Measurements from ENCODE around the gene AHRR.

The AHRR gene

GRCh38 chr5:326109-326508 is 4.6 kb downstream of the AHRR start:
- POLR2A ChIA-PET (ENCODE audit: low non-redundant PET): no interaction called here
- no peak for DNase-seq (ENCODE audit: low spot score)
- CTCF ChIA-PET: no interaction called here
- no peak for TF ChIP-seq CTCF (conservative IDR thresholded peaks at IDR 0.05; ENCODE audit: low read depth)
- no peak overlapping the region; the same call in 1 of the 2 replicates for H3K27ac ChIP-seq

- H3K27ac ChIP-seq: no peak overlapping the region
- CTCF ChIA-PET: interaction anchor here (0.6 kb wide), 1 partner anchor 46 kb away, joined by 3 read pairs; no protein-coding TSS in a partner anchor
- no peak for DNase-seq (ENCODE audit: low spot score)
- POLR2A ChIA-PET (ENCODE audit: low non-redundant PET): no interaction called here
- TF ChIP-seq CTCF (conservative IDR thresholded peaks at IDR 0.05; ENCODE audit: low read depth): no peak
Observed at GRCh38 chr5:329121-329735, 7.7 kb downstream of the AHRR start.

- ChIA-PET POLR2A (ENCODE audit: low non-redundant PET) (no interaction called here), CTCF (no interaction called here)
- no peak for TF ChIP-seq CTCF (conservative IDR thresholded peaks at IDR 0.05; ENCODE audit: low read depth)
- H3K27ac ChIP-seq: no peak overlapping the region
- no peak for DNase-seq (ENCODE audit: low spot score)
Observed at GRCh38 chr5:329768-330167, 8.3 kb downstream of the AHRR start.

- POLR2A ChIA-PET (ENCODE audit: low non-redundant PET): no interaction called here
- no peak for TF ChIP-seq CTCF (conservative IDR thresholded peaks at IDR 0.05; ENCODE audit: low read depth)
- H3K27ac ChIP-seq: no peak overlapping the region
- no peak for DNase-seq (ENCODE audit: low spot score)
- CTCF ChIA-PET: no interaction called here
Observed at GRCh38 chr5:332843-333242, 11.3 kb downstream of the AHRR start.

GRCh38 chr5:333945-334344 is 12.4 kb downstream of the AHRR start:
- CTCF ChIA-PET: no interaction called here
- DNase-seq (ENCODE audit: low spot score): no peak
- H3K27ac ChIP-seq: no peak overlapping the region
- POLR2A ChIA-PET (ENCODE audit: low non-redundant PET): no interaction called here
- no peak for TF ChIP-seq CTCF (conservative IDR thresholded peaks at IDR 0.05; ENCODE audit: low read depth)

- no peak for TF ChIP-seq CTCF (conservative IDR thresholded peaks at IDR 0.05; ENCODE audit: low read depth)
- CTCF ChIA-PET: no interaction called here
- H3K27ac ChIP-seq: no peak overlapping the region
- no peak for DNase-seq (ENCODE audit: low spot score)
- POLR2A ChIA-PET (ENCODE audit: low non-redundant PET): no interaction called here
Observed at GRCh38 chr5:334903-335739, 13.6 kb downstream of the AHRR start.
